Measurements from ENCODE around the gene GDF10.

GDF10 gene

DNA sequence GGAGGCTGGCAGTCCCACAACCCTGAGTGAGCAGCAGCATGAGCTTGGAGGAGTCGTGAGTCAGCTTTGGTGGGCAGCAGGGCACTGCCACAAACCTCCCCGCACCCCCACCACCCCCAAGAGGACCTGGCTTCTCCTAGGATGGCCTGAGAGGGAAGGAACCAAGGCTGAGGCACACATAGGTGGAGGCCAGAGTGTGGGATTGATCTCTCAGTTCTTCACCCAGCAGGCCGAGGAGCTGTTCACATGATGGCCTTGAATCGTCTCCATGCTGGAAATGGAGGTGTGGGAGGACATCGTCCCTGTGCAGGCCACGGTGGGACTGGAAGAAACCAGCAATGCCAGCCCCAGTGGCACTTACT, 17.4 kb upstream of the GDF10 start:
- TF ChIP-seq, protein P1, sequence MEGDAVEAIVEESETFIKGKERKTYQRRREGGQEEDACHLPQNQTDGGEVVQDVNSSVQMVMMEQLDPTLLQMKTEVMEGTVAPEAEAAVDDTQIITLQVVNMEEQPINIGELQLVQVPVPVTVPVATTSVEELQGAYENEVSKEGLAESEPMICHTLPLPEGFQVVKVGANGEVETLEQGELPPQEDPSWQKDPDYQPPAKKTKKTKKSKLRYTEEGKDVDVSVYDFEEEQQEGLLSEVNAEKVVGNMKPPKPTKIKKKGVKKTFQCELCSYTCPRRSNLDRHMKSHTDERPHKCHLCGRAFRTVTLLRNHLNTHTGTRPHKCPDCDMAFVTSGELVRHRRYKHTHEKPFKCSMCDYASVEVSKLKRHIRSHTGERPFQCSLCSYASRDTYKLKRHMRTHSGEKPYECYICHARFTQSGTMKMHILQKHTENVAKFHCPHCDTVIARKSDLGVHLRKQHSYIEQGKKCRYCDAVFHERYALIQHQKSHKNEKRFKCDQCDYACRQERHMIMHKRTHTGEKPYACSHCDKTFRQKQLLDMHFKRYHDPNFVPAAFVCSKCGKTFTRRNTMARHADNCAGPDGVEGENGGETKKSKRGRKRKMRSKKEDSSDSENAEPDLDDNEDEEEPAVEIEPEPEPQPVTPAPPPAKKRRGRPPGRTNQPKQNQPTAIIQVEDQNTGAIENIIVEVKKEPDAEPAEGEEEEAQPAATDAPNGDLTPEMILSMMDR (IDR thresholded peaks at IDR 0.05; ENCODE audit: borderline replicate concordance, insufficient read depth, low read depth, low read length): no peak
- H3K4me3 ChIP-seq (ENCODE audit: low read depth, low read length): no peak overlapping the region

DNA sequence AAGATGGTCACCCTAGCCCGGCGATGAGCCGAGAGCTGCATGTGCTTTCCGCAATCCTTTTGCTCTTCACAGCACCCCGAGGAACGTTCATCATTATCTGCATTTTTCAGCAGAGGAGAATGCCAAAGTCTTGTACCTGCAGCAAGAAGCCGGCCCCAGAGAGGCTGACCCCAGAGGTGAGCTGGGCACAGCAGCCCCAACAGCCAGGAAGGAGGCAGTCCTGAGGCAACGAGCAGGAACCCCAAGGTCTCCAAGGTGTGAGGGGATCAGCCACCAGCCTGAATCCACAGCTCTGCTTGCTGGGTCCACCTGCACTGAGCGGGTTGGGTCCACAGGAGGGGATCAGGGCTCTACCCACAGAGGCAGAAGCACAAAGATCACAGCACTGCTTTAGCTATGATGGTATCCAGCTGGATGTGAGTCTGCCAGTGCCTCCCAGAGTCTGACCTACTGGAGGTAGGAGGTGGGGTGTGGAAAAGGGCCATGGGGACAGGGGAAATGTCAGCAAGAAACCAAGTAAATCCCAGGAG, 16.8 kb upstream of the GDF10 start:
- TF ChIP-seq, protein P1 (IDR thresholded peaks at IDR 0.05; ENCODE audit: borderline replicate concordance, insufficient read depth, low read depth, low read length): no peak
- no peak overlapping the region for H3K4me3 ChIP-seq (ENCODE audit: low read depth, low read length)

DNA sequence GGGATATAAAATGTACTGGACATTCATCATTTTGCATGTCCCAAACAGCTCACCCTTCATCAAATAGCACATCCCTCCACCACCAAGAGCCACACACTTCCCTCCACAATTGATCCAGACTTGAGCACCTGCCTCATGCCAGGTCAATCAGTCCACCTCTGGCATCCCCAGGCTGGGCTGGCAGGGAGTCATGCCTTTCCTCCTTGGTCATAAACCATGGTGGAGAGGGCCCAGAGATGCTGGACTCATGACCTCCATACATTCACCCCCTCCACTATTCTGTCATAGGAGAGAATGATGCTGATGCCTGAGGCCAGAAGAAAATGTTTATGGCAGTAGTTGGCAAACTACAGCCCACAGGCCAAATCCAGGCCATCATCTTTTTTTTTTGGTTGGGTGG, 16.1 kb upstream of the GDF10 start:
- TF ChIP-seq, protein P1 (IDR thresholded peaks at IDR 0.05; ENCODE audit: borderline replicate concordance, insufficient read depth, low read depth, low read length): no peak
- H3K4me3 ChIP-seq (ENCODE audit: low read depth, low read length): no peak overlapping the region

DNA sequence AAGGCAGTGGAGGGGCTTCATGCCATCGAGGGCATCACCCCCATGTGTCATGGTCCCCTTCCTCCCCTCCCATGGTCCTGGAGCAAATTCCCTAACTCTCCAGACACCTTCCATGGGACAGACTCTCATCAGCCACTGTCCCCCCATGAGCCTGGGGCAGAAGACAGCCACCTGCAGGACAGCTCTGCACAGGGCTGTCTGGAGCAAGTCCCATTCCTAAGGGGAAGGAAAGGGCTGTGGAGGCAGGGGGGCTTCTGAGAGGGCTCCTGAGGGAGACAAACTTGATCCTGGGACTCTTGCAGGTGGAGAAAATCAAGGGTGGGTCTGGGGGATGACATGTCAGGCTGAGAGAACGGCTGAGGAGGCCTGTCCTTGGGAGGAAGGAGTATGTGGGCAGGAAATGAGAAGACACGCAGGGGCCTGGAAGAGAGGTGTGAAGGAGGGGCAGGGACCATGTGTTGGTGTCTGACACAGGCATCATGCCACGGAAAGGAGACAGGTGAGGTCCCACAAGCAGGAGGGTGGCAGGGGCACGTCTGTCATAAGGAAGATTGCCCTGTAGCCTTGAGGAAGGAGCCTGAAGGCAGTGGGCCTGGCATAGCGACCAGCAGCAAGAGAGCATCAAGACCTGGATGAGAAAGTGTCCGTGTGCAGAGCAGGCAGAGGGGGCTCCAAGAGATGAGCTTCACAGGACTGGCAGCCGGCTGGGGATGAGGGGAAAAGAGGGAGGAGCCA, 14.4 kb upstream of the GDF10 start:
- no peak overlapping the region for H3K4me3 ChIP-seq (ENCODE audit: low read depth, low read length)
- TF ChIP-seq, protein P1 (IDR thresholded peaks at IDR 0.05; ENCODE audit: borderline replicate concordance, insufficient read depth, low read depth, low read length): no peak

DNA sequence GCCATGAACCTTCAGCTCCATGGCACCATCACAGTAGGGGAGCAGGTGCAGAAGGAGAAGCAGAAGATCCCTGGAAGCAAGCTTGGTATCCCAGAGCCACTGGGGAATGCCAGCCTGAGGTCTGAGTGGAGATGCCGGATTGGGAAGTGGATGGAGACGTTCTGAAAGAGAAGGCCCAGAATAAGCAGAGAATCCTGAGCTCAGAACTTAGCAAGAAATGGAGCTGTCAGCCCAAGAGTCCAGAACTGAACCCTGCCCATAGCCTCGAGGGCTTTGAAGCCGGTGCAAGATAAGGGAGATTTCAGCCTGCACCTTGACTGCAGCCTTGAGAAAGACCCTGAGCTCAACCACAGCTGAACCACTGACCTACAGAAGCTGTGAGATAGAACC, 13.9 kb upstream of the GDF10 start:
- TF ChIP-seq, protein P1 (IDR thresholded peaks at IDR 0.05; ENCODE audit: borderline replicate concordance, insufficient read depth, low read depth, low read length): no peak

DNA sequence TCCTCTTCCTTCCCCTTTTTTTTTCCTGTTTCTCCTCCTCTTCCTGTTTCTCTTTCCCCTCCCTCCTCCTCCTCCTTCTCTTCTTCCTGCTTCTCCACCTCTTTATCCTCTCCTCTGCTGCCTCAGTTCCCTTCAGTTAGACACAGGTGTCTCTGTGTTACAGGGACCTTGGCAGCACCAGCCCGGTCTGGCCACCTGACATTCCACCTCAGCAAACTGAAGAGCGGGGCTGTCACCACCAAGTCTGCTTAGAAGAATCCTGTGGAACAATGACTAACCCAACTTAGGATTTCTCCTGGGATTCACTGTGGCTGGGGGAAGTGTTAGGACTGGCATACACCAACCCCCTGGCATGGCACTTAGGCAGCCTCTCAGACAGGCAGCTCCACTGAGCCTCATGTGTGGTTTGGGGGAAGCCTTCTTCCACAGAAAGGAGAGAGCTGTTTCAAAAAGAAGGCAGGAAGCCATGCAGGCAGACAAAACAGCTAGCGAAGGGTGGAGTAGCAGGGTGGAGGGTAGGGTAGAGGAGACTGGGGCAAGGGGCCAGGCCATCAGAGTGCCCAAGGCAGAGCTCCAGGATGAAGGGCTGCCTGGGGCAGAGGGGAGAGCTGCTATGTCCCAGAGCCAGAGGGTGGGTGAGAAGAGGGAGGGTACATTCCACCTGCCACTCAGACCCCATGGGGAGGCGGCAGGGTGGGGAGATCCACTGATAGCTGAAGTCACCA, 13.2 kb upstream of the GDF10 start:
- H3K4me3 ChIP-seq (ENCODE audit: low read depth, low read length): no peak overlapping the region
- TF ChIP-seq, protein P1 (IDR thresholded peaks at IDR 0.05; ENCODE audit: borderline replicate concordance, insufficient read depth, low read depth, low read length): no peak

More for the DNA sequence above, 13.9 kb upstream of the GDF10 start:
- H3K4me3 ChIP-seq (ENCODE audit: low read depth, low read length): no peak overlapping the region

All from GM12875 (cell line).